ENCODE results near the gene CST6. TPM values are rescaled to one million over a fixed set of nuclear protein-coding genes. Genes with fewer than 3 reads are reported as not detected.

The CST6 gene
- total RNA-seq, 1 experiment from 2014 or later: 27.2 TPM

GRCh38 chr11:66004186-66004585 is 7.6 kb upstream of the CST6 start:
- Mint-ChIP-seq H3K4me1 (ENCODE audit: low read depth, unreplicated experiment) (peaks cover 14% of the 10 kb centered on the region), H3K27ac (ENCODE audit: unreplicated experiment) (no peak overlapping the region), H3K9me3 (ENCODE audit: low read depth, unreplicated experiment) (no peaks in the 10 kb centered on the region), H3K27me3 (ENCODE audit: unreplicated experiment) (no peaks in the 10 kb centered on the region), H3K36me3 (ENCODE audit: insufficient read depth, unreplicated experiment) (peaks cover 60% of the 10 kb centered on the region), H3K4me3 (ENCODE audit: low read depth, unreplicated experiment) (no peak overlapping the region)
- CTCF ChIA-PET: no interaction called here
- no peak for TF ChIP-seq CTCF (IDR thresholded peaks at IDR 0.05; ENCODE audit: unreplicated experiment)
- no peak for DNase-seq
- no TSS peak for BruUV-seq (replicated peaks)
- intact Hi-C loops (cut with micrococcal nuclease; ENCODE audit: unreplicated experiment): no loop called here

GRCh38 chr11:66006134-66006890 is 5.5 kb upstream of the CST6 start:
- Mint-ChIP-seq H3K4me1 (ENCODE audit: low read depth, unreplicated experiment) (peaks cover 7% of the 10 kb centered on the region), H3K4me3 (ENCODE audit: low read depth, unreplicated experiment) (no peak overlapping the region), H3K36me3 (ENCODE audit: insufficient read depth, unreplicated experiment) (peaks cover 46% of the 10 kb centered on the region), H3K9me3 (ENCODE audit: low read depth, unreplicated experiment) (no peaks in the 10 kb centered on the region), H3K27me3 (ENCODE audit: unreplicated experiment) (no peaks in the 10 kb centered on the region), H3K27ac (ENCODE audit: unreplicated experiment) (no peak overlapping the region)
- CTCF ChIA-PET: no interaction called here
- no peak for DNase-seq
- TF ChIP-seq CTCF (IDR thresholded peaks at IDR 0.05; ENCODE audit: unreplicated experiment): no peak
- intact Hi-C loops (cut with micrococcal nuclease; ENCODE audit: unreplicated experiment): no loop called here
- BruUV-seq (replicated peaks): no TSS peak

GRCh38 chr11:66006891-66007176 is 5.0 kb upstream of the CST6 start:
- Mint-ChIP-seq H3K27ac (ENCODE audit: unreplicated experiment) (no peak overlapping the region), H3K27me3 (ENCODE audit: unreplicated experiment) (no peaks in the 10 kb centered on the region), H3K4me1 (ENCODE audit: low read depth, unreplicated experiment) (peaks cover 7% of the 10 kb centered on the region), H3K9me3 (ENCODE audit: low read depth, unreplicated experiment) (no peaks in the 10 kb centered on the region), H3K36me3 (ENCODE audit: insufficient read depth, unreplicated experiment) (peaks cover 46% of the 10 kb centered on the region), H3K4me3 (ENCODE audit: low read depth, unreplicated experiment) (no peak overlapping the region)
- no TSS peak for BruUV-seq (replicated peaks)
- DNase-seq: no peak
- TF ChIP-seq CTCF (IDR thresholded peaks at IDR 0.05; ENCODE audit: unreplicated experiment): no peak
- intact Hi-C loops (cut with micrococcal nuclease; ENCODE audit: unreplicated experiment): no loop called here
- CTCF ChIA-PET: no interaction called here

- no TSS peak for BruUV-seq (replicated peaks)
- intact Hi-C loops (cut with micrococcal nuclease; ENCODE audit: unreplicated experiment): no loop called here
- CTCF ChIA-PET: no interaction called here
- DNase-seq: no peak
- Mint-ChIP-seq H3K9me3 (ENCODE audit: low read depth, unreplicated experiment) (no peaks in the 10 kb centered on the region), H3K4me1 (ENCODE audit: low read depth, unreplicated experiment) (peaks cover 7% of the 10 kb centered on the region), H3K4me3 (ENCODE audit: low read depth, unreplicated experiment) (no peak overlapping the region), H3K36me3 (ENCODE audit: insufficient read depth, unreplicated experiment) (peaks cover 46% of the 10 kb centered on the region), H3K27me3 (ENCODE audit: unreplicated experiment) (no peaks in the 10 kb centered on the region), H3K27ac (ENCODE audit: unreplicated experiment) (no peak overlapping the region)
- TF ChIP-seq CTCF (IDR thresholded peaks at IDR 0.05; ENCODE audit: unreplicated experiment): no peak
These were observed 4.6 kb upstream of the CST6 start for GRCh38 chr11:66007201-66007634.

All from Calu3 (cell line).